H9 (cell line): ENCODE data around the gene DAP3. TPM values are rescaled to one million over a fixed set of nuclear protein-coding genes. Genes with fewer than 3 reads are reported as not detected.
"Not testable (repeated sequence)": the region's sequence is repeated elsewhere in the genome, so short reads cannot be mapped to it uniquely, and the experiment has no call there.

Source experiments
- DNase-seq: peaks from one replicate; pipeline ENCODE4 v3.0.0-alpha.2; 2017
- H2AFZ ChIP-seq: one replicate; pipeline ENCODE4 v1.6.1; 2013; ENCODE audit warnings: mild to moderate bottlenecking, low read length, control low read depth, moderate library complexity
- H2AK5ac ChIP-seq: 2 replicates; pipeline ENCODE4 v1.6.1; 2013; ENCODE audit warnings: low read length, control low read depth, mixed read lengths; ENCODE audit not compliant: insufficient read length
- H2BK120ac ChIP-seq: one replicate; pipeline ENCODE4 v1.6.1; 2013; ENCODE audit warnings: low read depth, mild to moderate bottlenecking, low read length, control low read depth, inconsistent platforms; ENCODE audit not compliant: poor library complexity, severe bottlenecking
- H2BK12ac ChIP-seq: 2 replicates; pipeline ENCODE4 v1.6.1; 2013; ENCODE audit warnings: low read length, control low read depth, mixed read lengths, low read depth; ENCODE audit not compliant: insufficient read length
- H2BK15ac ChIP-seq: 2 replicates; pipeline ENCODE4 v1.6.1; 2013; ENCODE audit warnings: low read depth, low read length, control low read depth
- H2BK20ac ChIP-seq: one replicate; pipeline ENCODE4 v1.6.1; 2013; ENCODE audit warnings: low read depth, mild to moderate bottlenecking, low read length, control low read depth, inconsistent platforms; ENCODE audit not compliant: poor library complexity, severe bottlenecking
- H2BK5ac ChIP-seq: 2 replicates; pipeline ENCODE4 v1.6.1; 2013; ENCODE audit warnings: low read length, control low read depth, mixed read lengths; ENCODE audit not compliant: insufficient read length
- H3K14ac ChIP-seq: 2 replicates; pipeline ENCODE4 v1.6.1; 2013; ENCODE audit warnings: low read length, control low read depth; ENCODE audit not compliant: insufficient read depth
- H3K18ac ChIP-seq: 2 replicates; pipeline ENCODE4 v1.6.1; 2013; ENCODE audit warnings: low read depth, mild to moderate bottlenecking, mixed read lengths, low read length, control low read depth; ENCODE audit not compliant: insufficient read length
- H3K23ac ChIP-seq: 2 replicates; pipeline ENCODE4 v1.6.1; 2013; ENCODE audit warnings: low read length, control low read depth, mixed read lengths, low read depth; ENCODE audit not compliant: insufficient read length
- H3K23me2 ChIP-seq: 2 replicates; pipeline ENCODE4 v1.6.1; 2013; ENCODE audit warnings: low read depth, mild to moderate bottlenecking, mixed read lengths, low read length, control low read depth; ENCODE audit not compliant: insufficient read length, poor library complexity, severe bottlenecking
- H3K27ac ChIP-seq: 2 replicates; pipeline ENCODE4 v1.5.1; 2013; ENCODE audit warnings: low read length, control low read depth, mixed read lengths, low read depth; ENCODE audit not compliant: insufficient read length
- H3K27me3 ChIP-seq: 2 replicates; pipeline ENCODE4 v1.6.1; 2013; ENCODE audit warnings: low read length, control low read depth, inconsistent platforms; ENCODE audit not compliant: insufficient read depth
- H3K4ac ChIP-seq: 2 replicates; pipeline ENCODE4 v1.6.1; 2013; ENCODE audit warnings: low read depth, mild to moderate bottlenecking, control low read depth, inconsistent platforms, low read length, moderate library complexity
- H3K4me1 ChIP-seq: 2 replicates; pipeline ENCODE4 v1.6.1; 2013; ENCODE audit warnings: low read length, control low read depth, inconsistent platforms; ENCODE audit not compliant: insufficient read depth
- H3K4me2 ChIP-seq: 2 replicates; pipeline ENCODE4 v1.6.1; 2013; ENCODE audit warnings: low read length, control low read depth, mixed read lengths; ENCODE audit not compliant: insufficient read length, insufficient read depth
- H3K56ac ChIP-seq: 2 replicates; pipeline ENCODE4 v1.6.1; 2013; ENCODE audit warnings: low read depth, mild to moderate bottlenecking, mixed read lengths, low read length, control low read depth; ENCODE audit not compliant: insufficient read length
- H3K79me1 ChIP-seq: 2 replicates; pipeline ENCODE4 v1.6.1; 2013; ENCODE audit warnings: low read depth, mild to moderate bottlenecking, moderate library complexity, low read length, control low read depth, inconsistent platforms; ENCODE audit not compliant: insufficient read depth, poor library complexity, severe bottlenecking
- H3K79me2 ChIP-seq: 2 replicates; pipeline ENCODE4 v1.6.1; 2013; ENCODE audit warnings: low read length, control low read depth, inconsistent platforms; ENCODE audit not compliant: insufficient read depth
- H3K9ac ChIP-seq: 2 replicates; pipeline ENCODE4 v1.6.1; 2013; ENCODE audit warnings: low read length, control low read depth, mixed read lengths; ENCODE audit not compliant: insufficient read length; ENCODE audit errors: extremely low read depth
- H3K9me3 ChIP-seq: one replicate; pipeline ENCODE4 v1.6.1; 2013; ENCODE audit warnings: low read depth, low read length, inconsistent platforms; ENCODE audit not compliant: control insufficient read depth
- H3T11ph ChIP-seq: one replicate; pipeline ENCODE4 v1.6.1; 2013; ENCODE audit warnings: mild to moderate bottlenecking, low read length, control low read depth, inconsistent platforms
- H4K20me1 ChIP-seq: one replicate; pipeline ENCODE4 v1.6.1; 2013; ENCODE audit not compliant: control insufficient read depth, insufficient read length, insufficient read depth
- H4K5ac ChIP-seq: 2 replicates; pipeline ENCODE4 v1.6.1; 2013; ENCODE audit warnings: low read depth, mild to moderate bottlenecking, mixed read lengths, low read length, control low read depth; ENCODE audit not compliant: insufficient read length
- H4K8ac ChIP-seq: replicated peaks from 2 replicates; pipeline ENCODE4 v1.6.1; 2013; ENCODE audit warnings: low read length, control low read depth, mixed read lengths, low read depth; ENCODE audit not compliant: insufficient read length
- H4K91ac ChIP-seq: 2 replicates; pipeline ENCODE4 v1.6.1; 2013; ENCODE audit warnings: low read depth, mild to moderate bottlenecking, moderate library complexity, mixed read lengths, low read length, control low read depth; ENCODE audit not compliant: insufficient read length
- H3K27ac Mint-ChIP-seq, 3 experiments: 2 replicates in 2 of 3; 3 replicates in 1 of 3; pipeline ENCODE4 v1.8.0; 2020 to 2021; ENCODE audit warnings: mixed read lengths in 3 of 3, mild to moderate bottlenecking in 1 of 3, moderate library complexity in 1 of 3
- H3K27me3 Mint-ChIP-seq: 2 replicates; pipeline ENCODE4 v1.8.0; 2021; ENCODE audit warnings: low read depth, mild to moderate bottlenecking, moderate library complexity, mixed read lengths
- H3K36me3 Mint-ChIP-seq, 3 experiments: 2 replicates in 2 of 3; 3 replicates in 1 of 3; pipeline ENCODE4 v1.8.0; 2020 to 2021; ENCODE audit warnings: low read depth in 3 of 3, mixed read lengths in 3 of 3; ENCODE audit not compliant: insufficient read depth in 1 of 3
- H3K4me1 Mint-ChIP-seq, 2 experiments: 2 replicates each; pipeline ENCODE4 v1.8.0; 2020; ENCODE audit warnings: mixed read lengths in 2 of 2
- H3K4me3 Mint-ChIP-seq, 2 experiments: 2 replicates in 1 of 2; 3 replicates in 1 of 2; pipeline ENCODE4 v1.8.0; 2020 to 2021; ENCODE audit warnings: mild to moderate bottlenecking in 2 of 2, mixed read lengths in 2 of 2, moderate library complexity in 1 of 2
- H3K9me3 Mint-ChIP-seq, 2 experiments: 2 replicates in 1 of 2; 3 replicates in 1 of 2; pipeline ENCODE4 v1.8.0; 2020; ENCODE audit warnings: mild to moderate bottlenecking in 2 of 2, mixed read lengths in 2 of 2, moderate library complexity in 1 of 2
- WGBS: extraction: QIAGEN DNeasy Blood & Tissue Kit; methylation state at CpG from one replicate; pipeline ENCODE4 v1.1.7; 2013; ENCODE audit warnings: missing lambda C conversion rate, low lambda C conversion rate, mixed read lengths; ENCODE audit not compliant: insufficient read length; ENCODE audit errors: extremely low coverage; 5-methylcytosine and 5-hydroxymethylcytosine counted together
- long read RNA-seq: library from polyadenylated mRNA; unstranded; transcript quantifications from one replicate; pipeline ENCODE4 v2.0.0, GENCODE V29; 2020
- total RNA-seq: library from RNA; stranded (reverse); gene quantifications from 2 replicates; pipeline ENCODE4 v1.2.1, GENCODE V29; 2021

Gene DAP3
- total RNA-seq, result 113 and 114 TPM in 2 replicates
- long read RNA-seq, transcript DAP3-202 (13 exons, 2,089 nt), result major isoform, 218 of 366 reads
- long read RNA-seq, transcript DAP3-201 (13 exons, 1,649 nt), result minor isoform, 45 of 366 reads
- long read RNA-seq, transcript DAP3-225 (12 exons, 1,894 nt), result minor isoform, 11 of 366 reads
- long read RNA-seq, transcript DAP3-203 (12 exons, 1,470 nt), result minor isoform, 10 of 366 reads
- long read RNA-seq, partial matches to known transcripts, result 21 of 366 reads
- long read RNA-seq, other reads (novel, unspliced or antisense), result 60 of 366 reads

GRCh38 chr1:155689081-155689607 lies at the start of gene DAP3:
Gene DAP3 (plus strand): TSS chr1:155689091. CDS start chr1:155709780, 20,689 bp downstream.
- H2AFZ ChIP-seq, H4K20me1 ChIP-seq, H3K27me3 Mint-ChIP-seq, DNase-seq, H3K4me1 ChIP-seq, H2BK15ac ChIP-seq, H2AK5ac ChIP-seq, H3K9me3 ChIP-seq, H4K91ac ChIP-seq, H3K56ac ChIP-seq, H3K4ac ChIP-seq, H2BK20ac ChIP-seq, H3K27me3 ChIP-seq, H4K8ac ChIP-seq, H3T11ph ChIP-seq, H2BK5ac ChIP-seq, H3K23ac ChIP-seq, H3K79me1 ChIP-seq, H3K23me2 ChIP-seq, H2BK120ac ChIP-seq, H4K5ac ChIP-seq, H2BK12ac ChIP-seq: not testable (repeated sequence)
- H3K79me2 ChIP-seq, result peaks cover 31% of the 10 kb centered on the region; the same call in 1 of the 2 replicates
- peak within 1 kb of the TSS; percentile 99 for H3K18ac ChIP-seq
- H3K9ac ChIP-seq, result peak within 1 kb of the TSS; percentile 90
- peak within 1 kb of the TSS; percentile 97 to 99 for H3K4me3 Mint-ChIP-seq
- WGBS, result no CpG with 5 or more reads among the region's 28 CpGs
- peak within 1 kb of the TSS; percentile 99 for H3K14ac ChIP-seq
- H3K9me3 Mint-ChIP-seq, result peaks cover 8 to 20% of the 10 kb centered on the region in 2 experiments; a peak in 4 of 5 replicates
- peak within 1 kb of the TSS; percentile 96 to 97 (median 97) for H3K27ac Mint-ChIP-seq
- peaks cover 36 to 54% (median 50%) of the 10 kb centered on the region in 3 experiments for H3K36me3 Mint-ChIP-seq
- H3K4me2 ChIP-seq, result peak within 1 kb of the TSS; percentile 62
- H3K4me1 Mint-ChIP-seq, result peaks cover 24 to 26% of the 10 kb centered on the region in 2 experiments
- peak within 1 kb of the TSS; percentile 13 for H3K27ac ChIP-seq
